HEK293T (cell line): ENCODE results near the gene CRADD.
"Not testable (repeated sequence)": the region's sequence is repeated elsewhere in the genome, so short reads cannot be mapped to it uniquely, and the experiment has no call there.

ENCODE experiments used
- CTCF ChIA-PET: fragments of 350-600 bp; formaldehyde crosslinking; extraction: SDS; loops from one replicate; lab custom pipeline; 2021; ENCODE audit warnings: antibody characterized with exemption, inconsistent platforms; lab: Yijun Ruan, JAX
- POLR2A ChIA-PET: fragments of 350-600 bp; formaldehyde crosslinking; extraction: SDS; loops from one replicate; lab custom pipeline; 2020; ENCODE audit warnings: antibody characterized with exemption, inconsistent platforms; lab: Yijun Ruan, JAX
- DNase-seq: peaks from one replicate; pipeline ENCODE4 v3.0.0; 2012; ENCODE audit warnings: mixed read lengths; ENCODE audit errors: extremely low spot score
- ARNT ChIP-seq: fragments of 450-650 bp; IDR thresholded peaks from 2 replicates; pipeline ENCODE4 v1.6.1; 2017; ENCODE audit warnings: mild to moderate bottlenecking
- BHLHE40 ChIP-seq: fragments of 450-650 bp; IDR thresholded peaks from 2 replicates; pipeline ENCODE4 v1.6.1; 2016; ENCODE audit warnings: mild to moderate bottlenecking, moderate library complexity, borderline replicate concordance
- CTBP1 ChIP-seq: fragments of 450-650 bp; IDR thresholded peaks from 2 replicates; pipeline ENCODE4 v1.6.1; 2016; ENCODE audit warnings: borderline replicate concordance
- ELF4 ChIP-seq: fragments of 450-650 bp; IDR thresholded peaks from 2 replicates; pipeline ENCODE4 v1.6.1; 2017; ENCODE audit warnings: antibody characterized with exemption
- FOXA1 ChIP-seq: fragments of 450-650 bp; IDR thresholded peaks from 2 replicates; pipeline ENCODE4 v1.6.1; 2016; ENCODE audit warnings: mild to moderate bottlenecking
- FOXK2 ChIP-seq: fragments of 450-650 bp; IDR thresholded peaks from 2 replicates; pipeline ENCODE4 v1.6.1; 2016; ENCODE audit warnings: mild to moderate bottlenecking
- FOXM1 ChIP-seq: fragments of 450-650 bp; IDR thresholded peaks from 2 replicates; pipeline ENCODE4 v1.6.1; 2017; ENCODE audit warnings: mild to moderate bottlenecking, borderline replicate concordance
- HDGF ChIP-seq: fragments of 450-650 bp; IDR thresholded peaks from 2 replicates; pipeline ENCODE4 v1.6.1; 2017; ENCODE audit warnings: antibody characterized with exemption, borderline replicate concordance
- L3MBTL2 ChIP-seq: fragments of 450-650 bp; conservative IDR thresholded peaks from 2 replicates; pipeline ENCODE4 v1.6.1; 2016; ENCODE audit warnings: mild to moderate bottlenecking
- LEF1 ChIP-seq: fragments of 450-650 bp; IDR thresholded peaks from 2 replicates; pipeline ENCODE4 v1.6.1; 2017; ENCODE audit warnings: mild to moderate bottlenecking, borderline replicate concordance
- NFRKB ChIP-seq: fragments of 450-650 bp; IDR thresholded peaks from 2 replicates; pipeline ENCODE4 v1.6.1; 2016; ENCODE audit warnings: mild to moderate bottlenecking, moderate library complexity
- SP1 ChIP-seq: fragments of 450-650 bp; IDR thresholded peaks from 2 replicates; pipeline ENCODE4 v1.6.1; 2017
- SUZ12 ChIP-seq: fragments of 450-650 bp; IDR thresholded peaks from 2 replicates; pipeline ENCODE4 v1.6.1; 2016; ENCODE audit warnings: mild to moderate bottlenecking
- TARDBP ChIP-seq: fragments of 450-650 bp; IDR thresholded peaks from 2 replicates; pipeline ENCODE4 v1.6.1; 2016
- ZNF384 ChIP-seq: fragments of 450-650 bp; IDR thresholded peaks from 2 replicates; pipeline ENCODE4 v1.6.1; 2016
- TF ChIP-seq, protein P1 (sequence below): fragments of 450-650 bp; IDR thresholded peaks from 2 replicates; pipeline ENCODE4 v1.6.1; 2016

Gene CRADD

DNA sequence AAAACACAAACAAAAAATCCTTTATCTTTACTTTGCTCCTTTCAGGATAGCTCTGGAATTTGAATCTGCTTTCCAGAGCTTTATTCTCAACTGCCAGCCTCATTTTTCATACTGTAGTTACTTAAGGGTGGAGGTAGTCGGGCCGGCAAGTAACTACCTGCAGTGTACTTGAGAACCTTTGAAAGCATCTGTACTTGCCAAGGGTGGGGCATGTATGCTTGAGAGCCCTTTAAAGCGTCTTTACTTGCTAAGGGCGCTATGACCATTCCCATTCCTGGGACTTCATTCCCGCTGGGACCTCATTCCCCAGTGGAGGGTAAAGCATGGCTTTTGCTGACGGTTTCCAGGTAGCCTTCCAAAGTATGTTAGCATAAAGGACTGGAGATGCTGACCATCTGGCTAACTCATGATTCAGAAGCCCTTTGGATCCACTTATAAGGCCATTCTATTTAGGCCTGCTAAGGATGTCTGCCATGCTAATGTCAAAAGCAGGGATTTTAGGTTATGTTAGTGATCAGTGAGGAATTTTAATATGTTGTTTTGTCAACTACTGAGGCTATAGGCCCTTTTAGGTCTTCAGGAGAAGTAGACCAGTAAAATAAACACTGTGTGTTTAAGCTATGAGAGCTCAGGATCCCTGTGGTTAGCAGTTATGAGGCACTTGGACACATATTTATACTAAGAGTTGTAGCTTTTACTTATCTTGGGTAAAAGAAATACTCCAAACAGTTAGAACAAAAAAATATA, 74.9 kb downstream of the CRADD start:
- DNase-seq = no peak
- ChIA-PET POLR2A (no interaction called here), CTCF (no interaction called here)
- TF ChIP-seq SP1 = no peak
- no peak for TF ChIP-seq ZNF384

- TF ChIP-seq ELF4 (no peak), FOXM1 (no peak), NFRKB (no peak), CTBP1 (no peak), ZNF384 (no peak)
- ChIA-PET POLR2A (no interaction called here), CTCF (no interaction called here)
- DNase-seq = no peak
Measured at GRCh38 chr12:93753285-93753684, 76.1 kb downstream of the CRADD start.

- no peak for DNase-seq
- TF ChIP-seq NFRKB (no peak), FOXK2 (no peak), CTBP1 (no peak), HDGF (no peak), ZNF384 (no peak), TARDBP (no peak), SP1 (no peak), BHLHE40 (no peak)
- ChIA-PET CTCF (no interaction called here), POLR2A (no interaction called here)
Measured at GRCh38 chr12:93753838-93754429, 76.8 kb downstream of the CRADD start.

DNA sequence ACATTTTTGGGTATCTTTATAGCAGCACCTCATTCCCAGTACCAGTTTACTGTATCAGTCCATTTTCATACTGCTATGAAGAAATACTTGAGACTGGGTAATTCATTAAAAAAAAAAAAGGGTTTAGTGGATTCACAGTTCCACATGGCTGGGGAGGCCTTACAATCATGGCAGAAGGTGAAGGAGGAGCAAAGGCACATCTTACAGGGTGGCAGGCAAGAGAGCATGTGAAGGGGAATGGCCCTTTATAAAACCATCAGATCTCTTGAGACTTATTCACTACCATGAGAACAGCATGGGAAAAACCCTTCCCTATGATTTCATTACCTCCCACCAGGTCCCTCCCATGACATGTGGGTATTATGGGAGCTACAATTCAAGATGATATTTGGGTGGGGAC, 77.7 kb downstream of the CRADD start:
- POLR2A ChIA-PET, DNase-seq: not testable (repeated sequence)
- CTCF ChIA-PET = interaction anchor here (0.6 kb wide), 1 partner anchor 836 kb away, joined by 4 read pairs; no protein-coding TSS in a partner anchor

GRCh38 chr12:93756288-93756687, 79.1 kb downstream of the CRADD start:
- TF ChIP-seq L3MBTL2 = no peak
- TF ChIP-seq BHLHE40 = no peak
- no peak for TF ChIP-seq FOXA1
- no peak for TF ChIP-seq SP1
- TF ChIP-seq TARDBP = no peak
- TF ChIP-seq CTBP1 = no peak
- TF ChIP-seq FOXM1 = no peak
- no peak for TF ChIP-seq ZNF384
- no peak for TF ChIP-seq ELF4
- TF ChIP-seq FOXK2 = no peak
- TF ChIP-seq ARNT = no peak
- CTCF ChIA-PET = no interaction called here
- DNase-seq = no peak
- POLR2A ChIA-PET = no interaction called here

DNA sequence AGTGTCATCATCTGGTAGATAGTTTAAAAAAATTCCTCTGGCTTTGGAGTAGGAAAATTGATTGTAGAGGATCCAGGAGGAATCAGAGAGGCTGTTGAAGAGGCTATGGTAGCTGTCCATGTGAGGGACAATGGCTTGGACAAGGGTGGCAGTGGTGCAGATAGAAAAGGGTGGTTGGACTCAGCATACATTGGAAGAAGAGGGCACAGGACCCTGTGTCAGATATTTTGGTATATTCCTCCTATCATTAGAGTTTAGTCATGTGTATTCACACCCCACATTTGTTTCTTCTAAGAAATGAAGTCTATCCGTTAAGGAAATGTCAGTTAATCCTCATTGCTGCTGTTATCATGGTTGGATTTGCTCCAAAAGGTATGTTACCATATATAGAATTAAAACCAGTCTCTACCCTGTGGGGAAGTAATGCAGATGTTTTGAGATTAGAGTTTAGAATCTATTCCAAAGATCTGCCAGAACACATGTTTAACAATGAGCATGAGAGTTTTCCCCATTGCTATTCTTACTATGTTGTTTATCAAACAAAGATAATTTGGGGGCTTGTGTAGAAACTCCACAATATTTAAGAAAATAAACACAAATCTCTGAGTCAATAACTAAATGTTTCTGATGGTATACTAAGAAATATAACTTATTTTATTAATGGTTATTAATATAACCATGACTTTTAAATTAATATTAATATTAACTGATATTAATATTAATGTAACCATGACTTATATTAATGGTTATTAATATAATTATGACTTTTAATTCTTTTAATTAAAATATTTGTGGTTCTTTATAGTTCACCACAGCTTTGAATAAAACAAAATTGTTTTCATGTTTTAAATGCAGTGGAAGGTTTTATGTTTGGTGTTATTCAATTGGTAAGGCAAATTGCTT, 80.9 kb downstream of the CRADD start:
- POLR2A ChIA-PET = no interaction called here
- CTCF ChIA-PET = no interaction called here
- TF ChIP-seq ARNT = no peak
- no peak for TF ChIP-seq L3MBTL2
- no peak for TF ChIP-seq TARDBP
- TF ChIP-seq FOXK2 = no peak
- TF ChIP-seq ZNF384 = no peak
- TF ChIP-seq, protein P1, sequence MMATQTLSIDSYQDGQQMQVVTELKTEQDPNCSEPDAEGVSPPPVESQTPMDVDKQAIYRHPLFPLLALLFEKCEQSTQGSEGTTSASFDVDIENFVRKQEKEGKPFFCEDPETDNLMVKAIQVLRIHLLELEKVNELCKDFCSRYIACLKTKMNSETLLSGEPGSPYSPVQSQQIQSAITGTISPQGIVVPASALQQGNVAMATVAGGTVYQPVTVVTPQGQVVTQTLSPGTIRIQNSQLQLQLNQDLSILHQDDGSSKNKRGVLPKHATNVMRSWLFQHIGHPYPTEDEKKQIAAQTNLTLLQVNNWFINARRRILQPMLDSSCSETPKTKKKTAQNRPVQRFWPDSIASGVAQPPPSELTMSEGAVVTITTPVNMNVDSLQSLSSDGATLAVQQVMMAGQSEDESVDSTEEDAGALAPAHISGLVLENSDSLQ = no peak
- TF ChIP-seq CTBP1 = no peak
- TF ChIP-seq SUZ12 = no peak
- no peak for TF ChIP-seq LEF1
- no peak for TF ChIP-seq HDGF
- no peak for TF ChIP-seq SP1
- no peak for TF ChIP-seq BHLHE40
- no peak for TF ChIP-seq FOXA1
- TF ChIP-seq ELF4 = no peak
- TF ChIP-seq NFRKB = no peak
- TF ChIP-seq FOXM1 = no peak
- no peak for DNase-seq

DNA sequence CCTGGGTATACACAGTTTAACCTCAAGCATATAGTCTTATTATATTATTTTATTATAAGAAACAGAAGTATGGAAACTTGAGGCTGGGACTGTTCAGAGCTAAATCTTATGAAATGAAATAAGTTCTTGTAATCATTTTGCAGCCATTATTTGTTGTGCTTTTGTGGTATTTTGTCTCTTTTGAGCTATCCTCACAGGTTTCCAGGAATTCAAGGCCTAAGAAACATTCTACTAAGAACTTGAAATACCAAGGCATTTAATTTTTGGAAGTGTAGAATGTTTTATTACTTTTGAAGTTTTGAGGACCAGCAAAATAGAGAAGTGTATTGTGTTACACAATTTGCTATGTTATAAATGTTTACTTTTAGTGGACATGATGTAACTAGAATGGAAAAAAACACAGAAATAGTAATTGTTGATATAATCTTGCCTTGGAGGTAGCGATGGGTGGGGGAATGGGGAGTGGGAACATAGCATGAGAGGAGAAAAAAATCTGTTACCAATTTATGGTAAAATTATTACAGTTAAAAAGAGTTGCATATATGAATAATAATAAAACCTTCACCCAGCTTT, 81.7 kb downstream of the CRADD start:
- TF ChIP-seq FOXA1 (no peak), ELF4 (no peak), SUZ12 (no peak), BHLHE40 (no peak), SP1 (no peak), NFRKB (no peak), LEF1 (no peak), CTBP1 (no peak)
- TF ChIP-seq, protein P1 = no peak
- POLR2A ChIA-PET = no interaction called here
- CTCF ChIA-PET = no interaction called here
- DNase-seq = no peak
